ENCODE results near the gene JUNB. TPM values are rescaled to one million over a fixed set of nuclear protein-coding genes. Genes with fewer than 3 reads are reported as not detected.
A peak's percentile ranks its signal among the peaks of the same experiment; 100 is the strongest.

The JUNB gene
- total RNA-seq, 1 experiment from 2014 or later: 112 TPM

GRCh38 chr19:12779162-12779993 is 11.9 kb upstream of the JUNB start:
- Histone ChIP-seq H3K27me3 (replicated peaks) (no peaks in the 10 kb centered on the region), H3K36me3 (0 out of 2 replicates have a peak, but pooled peaks cover 4% of the 10 kb centered on the region), H3K4me3 (no peak overlapping the region), H3K4me1 (replicated peaks) (peaks cover 52% of the 10 kb centered on the region), H3K27ac (peak overlapping the region; percentile 62), H3K9me3 (replicated peaks) (no peaks in the 10 kb centered on the region)
- DNase-seq (ENCODE audit: low read depth in 1 of 2, low spot score in 2 of 2): peak; percentile 65 to 70

- Histone ChIP-seq H3K4me1 (replicated peaks) (peaks cover 74% of the 10 kb centered on the region), H3K4me3 (peak overlapping the region; percentile 38), H3K36me3 (no peaks in the 10 kb centered on the region), H3K27me3 (replicated peaks) (no peaks in the 10 kb centered on the region), H3K27ac (peak overlapping the region; percentile 77), H3K9me3 (replicated peaks) (no peaks in the 10 kb centered on the region)
- no peak for DNase-seq (ENCODE audit: low read depth in 1 of 2, low spot score in 2 of 2)
Measured at GRCh38 chr19:12782174-12782423, 9.2 kb upstream of the JUNB start.

GRCh38 chr19:12782424-12783290 is 8.6 kb upstream of the JUNB start:
- peak; percentile 91 for DNase-seq (ENCODE audit: low read depth in 1 of 2, low spot score in 2 of 2)
- Histone ChIP-seq H3K36me3 (no peaks in the 10 kb centered on the region), H3K4me3 (peak overlapping the region; percentile 38), H3K4me1 (replicated peaks) (peaks cover 76% of the 10 kb centered on the region), H3K27ac (peak overlapping the region; percentile 77), H3K9me3 (replicated peaks) (no peaks in the 10 kb centered on the region), H3K27me3 (replicated peaks) (no peaks in the 10 kb centered on the region)

- Histone ChIP-seq H3K4me1 (replicated peaks) (peaks cover 80% of the 10 kb centered on the region), H3K9me3 (replicated peaks) (no peaks in the 10 kb centered on the region), H3K27ac (peak overlapping the region; percentile 77), H3K27me3 (replicated peaks) (no peaks in the 10 kb centered on the region), H3K4me3 (peak overlapping the region; percentile 38), H3K36me3 (no peaks in the 10 kb centered on the region)
- DNase-seq (ENCODE audit: low read depth in 1 of 2, low spot score in 2 of 2): peak; percentile 65 to 68
Measured at GRCh38 chr19:12783291-12783848, 7.9 kb upstream of the JUNB start.

- DNase-seq (ENCODE audit: low read depth in 1 of 2, low spot score in 2 of 2): peak in 1 of 2 experiments; percentile 83
- peaks cover 80% of the 10 kb centered on the region for H3K4me1 ChIP-seq (replicated peaks)
- no peaks in the 10 kb centered on the region for H3K36me3 ChIP-seq
- no peak overlapping the region for H3K4me3 ChIP-seq
- H3K27me3 ChIP-seq (replicated peaks): no peaks in the 10 kb centered on the region
- H3K27ac ChIP-seq: peak overlapping the region; percentile 77
- H3K9me3 ChIP-seq (replicated peaks): no peaks in the 10 kb centered on the region
Measured at GRCh38 chr19:12783849-12784393, 7.4 kb upstream of the JUNB start.

- Histone ChIP-seq H3K36me3 (no peaks in the 10 kb centered on the region), H3K9me3 (replicated peaks) (no peaks in the 10 kb centered on the region), H3K27ac (peak overlapping the region; percentile 77), H3K4me3 (no peak overlapping the region), H3K27me3 (replicated peaks) (no peaks in the 10 kb centered on the region), H3K4me1 (replicated peaks) (peaks cover 80% of the 10 kb centered on the region)
- DNase-seq (ENCODE audit: low read depth in 1 of 2, low spot score in 2 of 2): peak in 1 of 2 experiments; percentile 63
Measured at GRCh38 chr19:12784394-12784870, 6.9 kb upstream of the JUNB start.

DNA sequence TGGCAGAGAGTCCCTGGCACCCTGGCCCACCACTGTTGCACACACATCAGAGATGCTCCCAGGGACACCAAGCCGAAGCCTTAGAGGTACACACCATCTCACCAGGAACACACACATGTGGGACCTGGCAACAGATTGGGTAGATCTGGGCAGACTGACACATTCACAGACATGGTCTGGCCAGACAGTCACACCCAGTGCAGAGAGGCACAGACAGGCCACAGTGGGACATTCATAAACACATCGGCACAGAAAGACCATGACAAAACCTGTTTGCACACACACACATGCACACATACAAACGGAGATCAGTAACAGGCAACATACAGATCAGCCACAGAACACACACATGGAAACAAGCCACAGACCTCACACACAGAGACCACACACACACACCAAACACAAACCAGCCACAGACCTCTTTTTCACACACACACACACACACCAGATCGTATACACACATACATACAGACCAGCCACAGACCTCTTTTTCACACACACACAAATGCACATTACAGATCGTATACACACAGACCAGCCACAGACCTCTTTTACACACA is 6.3 kb upstream of the JUNB start:
- peak overlapping the region; percentile 77 for H3K27ac ChIP-seq
- no peaks in the 10 kb centered on the region for H3K27me3 ChIP-seq (replicated peaks)
- no peak overlapping the region for H3K4me3 ChIP-seq
- peak; percentile 72 to 77 for DNase-seq (ENCODE audit: low read depth in 1 of 2, low spot score in 2 of 2)
- no peaks in the 10 kb centered on the region for H3K9me3 ChIP-seq (replicated peaks)
- H3K36me3 ChIP-seq: no peaks in the 10 kb centered on the region
- H3K4me1 ChIP-seq (replicated peaks): peaks cover 81% of the 10 kb centered on the region

DNA sequence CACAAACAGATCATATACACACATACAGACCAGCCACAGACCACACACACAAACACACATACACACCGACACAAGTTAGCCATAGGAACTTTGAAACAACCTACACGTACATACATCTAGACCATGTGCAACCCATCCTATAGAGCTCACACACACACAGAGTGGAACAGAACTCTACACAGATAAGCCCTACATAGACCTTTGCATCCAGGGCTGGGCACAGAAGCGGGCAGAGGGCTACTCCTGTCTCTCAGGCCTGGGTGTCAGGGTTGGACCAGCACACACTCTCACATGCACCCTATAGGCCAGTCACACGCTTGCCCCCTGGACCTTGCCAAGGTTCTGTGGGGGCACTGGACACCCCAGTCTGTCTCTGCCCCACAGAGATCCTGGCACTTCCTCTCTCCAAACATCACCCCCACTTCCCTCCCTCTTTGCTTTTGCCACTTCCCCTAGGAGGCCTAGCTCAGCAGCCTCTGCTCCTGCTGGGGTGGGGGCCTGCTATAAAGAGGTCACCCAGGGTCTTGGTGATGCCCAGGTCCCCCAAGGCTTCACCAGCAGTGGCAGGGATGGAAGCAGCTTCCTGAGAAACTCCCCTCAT is 5.8 kb upstream of the JUNB start:
- Histone ChIP-seq H3K27ac (peak overlapping the region; percentile 77), H3K27me3 (replicated peaks) (no peaks in the 10 kb centered on the region), H3K9me3 (replicated peaks) (no peaks in the 10 kb centered on the region), H3K36me3 (no peaks in the 10 kb centered on the region), H3K4me3 (no peak overlapping the region), H3K4me1 (replicated peaks) (peaks cover 86% of the 10 kb centered on the region)
- no peak for DNase-seq (ENCODE audit: low read depth in 1 of 2, low spot score in 2 of 2)

- Histone ChIP-seq H3K27me3 (replicated peaks) (no peaks in the 10 kb centered on the region), H3K27ac (peak overlapping the region; percentile 77), H3K4me1 (replicated peaks) (peaks cover 93% of the 10 kb centered on the region), H3K9me3 (replicated peaks) (no peaks in the 10 kb centered on the region), H3K36me3 (no peaks in the 10 kb centered on the region), H3K4me3 (no peak overlapping the region)
- no peak for DNase-seq (ENCODE audit: low read depth in 1 of 2, low spot score in 2 of 2)
Measured at GRCh38 chr19:12786141-12786870, 5.0 kb upstream of the JUNB start.

GRCh38 chr19:12786952-12787351 is 4.3 kb upstream of the JUNB start:
- H3K4me1 ChIP-seq (replicated peaks): peaks cover 93% of the 10 kb centered on the region

DNA sequence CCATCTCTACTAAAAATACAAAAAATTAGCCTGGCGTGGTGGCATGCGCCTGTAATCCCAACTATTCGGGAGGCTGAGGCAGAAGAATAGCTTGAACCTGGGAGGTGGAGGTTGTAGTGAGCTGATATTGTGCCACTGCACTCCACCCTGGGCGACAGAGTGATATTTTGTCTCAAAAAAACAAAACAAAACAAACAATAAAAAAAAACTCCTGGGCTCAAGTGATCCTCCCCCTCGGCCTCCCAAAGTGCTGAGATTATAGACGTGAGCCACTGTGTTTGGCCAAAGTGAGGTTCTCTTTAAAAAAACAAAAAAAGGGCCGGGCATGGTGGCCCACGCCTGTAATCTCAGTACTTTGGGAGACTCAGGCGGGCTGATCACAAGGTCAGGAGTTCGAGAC is 3.8 kb upstream of the JUNB start:
- Histone ChIP-seq H3K27ac (0 out of 2 replicates have a peak overlapping the region, but pooled peaks have one; percentile 69), H3K4me1 (replicated peaks) (peaks cover 88% of the 10 kb centered on the region), H3K9me3 (replicated peaks) (no peaks in the 10 kb centered on the region), H3K27me3 (replicated peaks) (no peaks in the 10 kb centered on the region), H3K4me3 (no peak overlapping the region), H3K36me3 (peaks cover 8% of the 10 kb centered on the region)
- DNase-seq (ENCODE audit: low read depth in 1 of 2, low spot score in 2 of 2): peak in 1 of 2 experiments; percentile 65

More at GRCh38 chr19:12786952-12787351, 4.3 kb upstream of the JUNB start:
- no peaks in the 10 kb centered on the region for H3K9me3 ChIP-seq (replicated peaks)
- DNase-seq (ENCODE audit: low read depth in 1 of 2, low spot score in 2 of 2): no peak
- no peaks in the 10 kb centered on the region for H3K27me3 ChIP-seq (replicated peaks)
- H3K27ac ChIP-seq: no peak overlapping the region
- H3K4me3 ChIP-seq: no peak overlapping the region
- H3K36me3 ChIP-seq: peaks cover 3% of the 10 kb centered on the region

- Histone ChIP-seq H3K4me1 (replicated peaks) (peaks cover 81% of the 10 kb centered on the region), H3K4me3 (no peak overlapping the region), H3K9me3 (replicated peaks) (no peaks in the 10 kb centered on the region), H3K27me3 (replicated peaks) (no peaks in the 10 kb centered on the region), H3K36me3 (peaks cover 15% of the 10 kb centered on the region), H3K27ac (0 out of 2 replicates have a peak overlapping the region, but pooled peaks have one; percentile 69)
- DNase-seq (ENCODE audit: low read depth in 1 of 2, low spot score in 2 of 2): no peak
Measured at GRCh38 chr19:12788042-12788681, 3.1 kb upstream of the JUNB start.

Data from SJSA1 (cell line).